DOHH2 (cell line): ENCODE measurements around the gene KIAA1191.

Experiments
- H3F3A ChIP-seq: fragments of 200-600 bp; sonication (generic), shearing (Covaris generic); 2 replicates; pipeline ENCODE4 v1.6.0; 2016; ENCODE audit warnings: antibody characterized with exemption, mild to moderate bottlenecking; ENCODE audit not compliant: control insufficient read depth, insufficient read depth
- H3K27ac ChIP-seq: fragments of 200-600 bp; sonication (generic); 2 replicates; pipeline ENCODE4 v1.5.1; 2014; ENCODE audit warnings: low read depth, mild to moderate bottlenecking, low read length, moderate library complexity
- H3K27me3 ChIP-seq: fragments of 200-600 bp; sonication (generic); 2 replicates; pipeline ENCODE4 v1.6.1; 2014; ENCODE audit warnings: mild to moderate bottlenecking, low read length, mixed read lengths; ENCODE audit not compliant: control insufficient read depth
- H3K36me3 ChIP-seq: fragments of 200-600 bp; sonication (generic); 2 replicates; pipeline ENCODE4 v1.6.1; 2014; ENCODE audit warnings: mild to moderate bottlenecking, low read length, moderate library complexity, mixed read lengths; ENCODE audit not compliant: control insufficient read depth
- H3K4me1 ChIP-seq: fragments of 200-600 bp; sonication (generic); 2 replicates; pipeline ENCODE4 v1.6.1; 2014; ENCODE audit warnings: mild to moderate bottlenecking, low read length, mixed read lengths; ENCODE audit not compliant: control insufficient read depth
- H3K4me2 ChIP-seq: fragments of 200-600 bp; sonication (generic); 2 replicates; pipeline ENCODE4 v1.6.0; 2014; ENCODE audit warnings: mild to moderate bottlenecking, low read length, moderate library complexity
- H3K4me3 ChIP-seq: fragments of 200-600 bp; sonication (generic); 2 replicates; pipeline ENCODE4 v1.5.1; 2014; ENCODE audit warnings: mild to moderate bottlenecking, low read length, mixed read lengths
- H3K79me2 ChIP-seq: fragments of 200-600 bp; sonication (generic); 2 replicates; pipeline ENCODE4 v1.6.1; 2014; ENCODE audit warnings: mild to moderate bottlenecking, low read length, mixed read lengths; ENCODE audit not compliant: control insufficient read depth
- H3K9me2 ChIP-seq: fragments of 200-600 bp; sonication (generic); replicated peaks from 2 replicates; pipeline ENCODE4 v1.6.1; 2014; ENCODE audit warnings: mild to moderate bottlenecking, low read length, mixed read lengths; ENCODE audit not compliant: control insufficient read depth
- H3K9me3 ChIP-seq: fragments of 200-600 bp; sonication (generic); 2 replicates; pipeline ENCODE4 v1.6.1; 2014; ENCODE audit warnings: antibody characterized with exemption, low read length, mixed read lengths; ENCODE audit not compliant: control insufficient read depth, insufficient read depth
- H4K20me1 ChIP-seq: fragments of 200-600 bp; sonication (generic); 2 replicates; pipeline ENCODE4 v1.6.0; 2014; ENCODE audit warnings: low read depth, mild to moderate bottlenecking, antibody characterized with exemption, low read length, moderate library complexity; ENCODE audit not compliant: control insufficient read depth, insufficient read depth
- CTCF ChIP-seq: fragments of 200-600 bp; sonication (generic); IDR thresholded peaks from one replicate; pipeline ENCODE4 v1.5.1; 2014; ENCODE audit warnings: antibody characterized with exemption, mild to moderate bottlenecking, low read depth, low read length; ENCODE audit not compliant: poor library complexity, severe bottlenecking
- EZH2phosphoT487 ChIP-seq: fragments of 200-600 bp; sonication (generic); IDR thresholded peaks from 2 replicates; pipeline ENCODE4 v1.6.1; 2017; ENCODE audit warnings: borderline replicate concordance, mild to moderate bottlenecking, antibody characterized with exemption, low read length, moderate library complexity, mixed read lengths

The KIAA1191 gene

GRCh38 chr5:176341325-176342157, 20.0 kb downstream of the KIAA1191 start:
- Histone ChIP-seq H3K9me2 (no peaks in the 10 kb centered on the region), H3K79me2 (no peaks in the 10 kb centered on the region), H3K4me1 (no peaks in the 10 kb centered on the region), H3K36me3 (peaks cover 41% of the 10 kb centered on the region), H3F3A (no peaks in the 10 kb centered on the region), H3K27me3 (no peaks in the 10 kb centered on the region), H3K27ac (no peak overlapping the region), H3K4me3 (no peak overlapping the region), H3K9me3 (no peaks in the 10 kb centered on the region), H3K4me2 (no peak overlapping the region), H4K20me1 (no peaks in the 10 kb centered on the region)
- TF ChIP-seq EZH2phosphoT487 (no peak), CTCF (no peak)

- Histone ChIP-seq H3K4me2 (no peak overlapping the region), H3F3A (no peaks in the 10 kb centered on the region), H3K27me3 (no peaks in the 10 kb centered on the region), H3K36me3 (peaks cover 23% of the 10 kb centered on the region), H3K27ac (no peak overlapping the region), H4K20me1 (no peaks in the 10 kb centered on the region), H3K4me3 (no peak overlapping the region), H3K9me2 (no peaks in the 10 kb centered on the region), H3K9me3 (no peaks in the 10 kb centered on the region), H3K79me2 (no peaks in the 10 kb centered on the region), H3K4me1 (no peaks in the 10 kb centered on the region)
- no peak for TF ChIP-seq EZH2phosphoT487
- TF ChIP-seq CTCF = no peak
These were observed 22.3 kb downstream of the KIAA1191 start for GRCh38 chr5:176339304-176339703.

- TF ChIP-seq CTCF = no peak
- peaks cover 20% of the 10 kb centered on the region for H3K36me3 ChIP-seq
These were observed 23.7 kb downstream of the KIAA1191 start for GRCh38 chr5:176337913-176338312.

More at GRCh38 chr5:176337913-176338312, 23.7 kb downstream of the KIAA1191 start:
- no peak overlapping the region for H3K4me3 ChIP-seq
- no peaks in the 10 kb centered on the region for H3K9me2 ChIP-seq
- no peaks in the 10 kb centered on the region for H3K27me3 ChIP-seq
- no peak overlapping the region for H3K4me2 ChIP-seq
- H3K27ac ChIP-seq = no peak overlapping the region
- no peaks in the 10 kb centered on the region for H3K4me1 ChIP-seq
- H3F3A ChIP-seq = no peaks in the 10 kb centered on the region
- no peaks in the 10 kb centered on the region for H4K20me1 ChIP-seq
- H3K79me2 ChIP-seq = no peaks in the 10 kb centered on the region
- H3K9me3 ChIP-seq = no peaks in the 10 kb centered on the region
